GM23338 (cell line): ENCODE data around the gene HLA-G.
"Not testable (repeated sequence)": the region's sequence is repeated elsewhere in the genome, so short reads cannot be mapped to it uniquely, and the experiment has no call there.

ENCODE experiments used
- CTCF ChIP-seq, 2 experiments: fragments of 200-600 bp in 1 of 2; sonication (generic) in 1 of 2; conservative IDR thresholded peaks; 2 replicates each; pipeline versions ENCODE4 v1.5.1 to v1.6.1; 2016 to 2017; ENCODE audit warnings: antibody characterized with exemption in 2 of 2, low read depth in 2 of 2, mild to moderate bottlenecking in 2 of 2, moderate library complexity in 1 of 2
- POLR2AphosphoS5 ChIP-seq: IDR thresholded peaks from 2 replicates; pipeline ENCODE4 v1.6.1; 2016; ENCODE audit warnings: antibody characterized with exemption, low read depth

GRCh38 chr6:29780019-29780698 is 47.5 kb upstream of the HLA-G start:
- TF ChIP-seq POLR2AphosphoS5; CTCF (conservative IDR thresholded peaks at IDR 0.05; ENCODE audit: low read depth in 2 of 2): not testable (repeated sequence)
